SW480 (cell line): ENCODE data around the gene KCNK1.
"Not testable (repeated sequence)": the region's sequence is repeated elsewhere in the genome, so short reads cannot be mapped to it uniquely, and the experiment has no call there.

Experiments used
- DNase-seq: peaks from one replicate; pipeline ENCODE4 v3.0.0-alpha.2; 2016; ENCODE audit warnings: low spot score

Gene KCNK1

GRCh38 chr1:233668146-233668724 is 54.3 kb downstream of the KCNK1 start:
- DNase-seq: no peak

- no peak for DNase-seq
These were observed 54.9 kb downstream of the KCNK1 start for GRCh38 chr1:233668725-233669294.

GRCh38 chr1:233670363-233670762 is 56.5 kb downstream of the KCNK1 start:
- DNase-seq: not testable (repeated sequence)

GRCh38 chr1:233671286-233671685 is 57.4 kb downstream of the KCNK1 start:
- DNase-seq: no peak

- no peak for DNase-seq
These were observed 58.8 kb downstream of the KCNK1 start for GRCh38 chr1:233672732-233673131.

GRCh38 chr1:233673261-233673946 is 59.5 kb downstream of the KCNK1 start:
- no peak for DNase-seq

- no peak for DNase-seq
These were observed 60.1 kb downstream of the KCNK1 start for GRCh38 chr1:233673947-233674431.

GRCh38 chr1:233675446-233675845 is 61.5 kb downstream of the KCNK1 start:
- DNase-seq: no peak

- DNase-seq: no peak
These were observed 62.0 kb downstream of the KCNK1 start for GRCh38 chr1:233675893-233676292.

GRCh38 chr1:233677690-233678354 is 63.9 kb downstream of the KCNK1 start:
- no peak for DNase-seq

GRCh38 chr1:233679030-233679429 is 65.1 kb downstream of the KCNK1 start:
- no peak for DNase-seq

GRCh38 chr1:233679591-233680373 is 65.9 kb downstream of the KCNK1 start:
- DNase-seq: no peak

- no peak for DNase-seq
These were observed 67.4 kb downstream of the KCNK1 start for GRCh38 chr1:233681285-233681684.

- DNase-seq: not testable (repeated sequence)
These were observed 72.7 kb downstream of the KCNK1 start for GRCh38 chr1:233686653-233687052.

GRCh38 chr1:233689017-233689747 is 75.3 kb downstream of the KCNK1 start:
- no peak for DNase-seq

GRCh38 chr1:233689748-233690254 is 75.9 kb downstream of the KCNK1 start:
- DNase-seq: no peak

- DNase-seq: no peak
These were observed 82.0 kb downstream of the KCNK1 start for GRCh38 chr1:233695901-233696300.

GRCh38 chr1:233700338-233700737 is 86.4 kb downstream of the KCNK1 start:
- DNase-seq: no peak

- no peak for DNase-seq
These were observed 90.4 kb downstream of the KCNK1 start for GRCh38 chr1:233704170-233704897.
